Thyroid gland (tissue), 4 donors: Measurements from ENCODE around the gene ZKSCAN5.

ENCODE experiments used
- CTCF ChIP-seq, 6 experiments: fragments of 200-600 bp in 3 of 6; fragments of 450-650 bp in 3 of 6; sonication (generic) in 3 of 6; IDR thresholded peaks; one replicate each; pipeline ENCODE4 v1.5.1; 2016 to 2019; ENCODE audit warnings: antibody characterized with exemption in 6 of 6, mild to moderate bottlenecking in 2 of 6, inconsistent platforms in 1 of 6, moderate library complexity in 1 of 6
- POLR2A ChIP-seq, 2 donors: fragments of 450-650 bp; IDR thresholded peaks; one replicate each; pipeline ENCODE4 v1.6.1; 2017; ENCODE audit warnings: antibody characterized with exemption in 2 of 2, mild to moderate bottlenecking in 2 of 2, moderate library complexity in 1 of 2

- TF ChIP-seq CTCF (IDR thresholded peaks at IDR 0.05) (no peak), POLR2A (IDR thresholded peaks at IDR 0.05) (no peak)
These were observed 56.6 kb downstream of the ZKSCAN5 start for GRCh38 chr7:99560834-99561736.
